ENCODE results near the gene PLXNA4. TPM values are rescaled to one million over a fixed set of nuclear protein-coding genes. Genes with fewer than 3 reads are reported as not detected.

The PLXNA4 gene
- total and polyA plus RNA-seq, 4 donors, result 0.63 to 4.6 (median 2.1) TPM

GRCh38 chr7:132091706-132092105 lies 484.6 kb downstream of the PLXNA4 start:
- DNase-seq, result no peak
- Histone ChIP-seq H3K9me3 (ENCODE audit: control insufficient read depth in 4 of 4, insufficient read depth in 3 of 4, low read length in 3 of 4) (peaks cover 0 to 2% (median 0%) of the 10 kb centered on the region in 4 donors), H3K36me3 (ENCODE audit: control insufficient read depth in 4 of 4, insufficient read depth in 4 of 4, low read length in 4 of 4) (no peaks in the 10 kb centered on the region), H3K27me3 (ENCODE audit: control insufficient read depth in 3 of 3, insufficient read depth in 3 of 3, low read length in 2 of 3) (peaks cover 0 to 9% (median 5%) of the 10 kb centered on the region in 3 donors), H3K9ac (ENCODE audit: insufficient read depth in 1 of 2, low read length in 2 of 2) (no peak overlapping the region), H3K4me3 (no peak overlapping the region), H3K27ac (ENCODE audit: low read depth in 1 of 2, low read length in 1 of 2) (no peak overlapping the region), H3K4me1 (ENCODE audit: control insufficient read depth in 5 of 5, insufficient read depth in 5 of 5, low read length in 5 of 5) (no peaks in the 10 kb centered on the region)
- no peak for TF ChIP-seq CTCF (IDR thresholded peaks at IDR 0.05; ENCODE audit: control extremely low read depth, extremely low read depth)
- ATAC-seq (ENCODE audit: insufficient read depth, low FRiP score), result no peak
- WGBS, 2 donors, result 66 to 75% methylated on average over 1 of the region's 1 CpG

- Histone ChIP-seq H3K27me3 (ENCODE audit: control insufficient read depth in 3 of 3, insufficient read depth in 3 of 3, low read length in 2 of 3) (peaks cover 0 to 9% (median 5%) of the 10 kb centered on the region in 3 donors), H3K36me3 (ENCODE audit: control insufficient read depth in 4 of 4, insufficient read depth in 4 of 4, low read length in 4 of 4) (no peaks in the 10 kb centered on the region), H3K27ac (ENCODE audit: low read depth in 1 of 2, low read length in 1 of 2) (no peak overlapping the region), H3K9ac (ENCODE audit: insufficient read depth in 1 of 2, low read length in 2 of 2) (no peak overlapping the region), H3K9me3 (ENCODE audit: control insufficient read depth in 4 of 4, insufficient read depth in 3 of 4, low read length in 3 of 4) (peaks cover 0 to 2% (median 0%) of the 10 kb centered on the region in 4 donors), H3K4me1 (ENCODE audit: control insufficient read depth in 5 of 5, insufficient read depth in 5 of 5, low read length in 5 of 5) (no peaks in the 10 kb centered on the region), H3K4me3 (no peak overlapping the region)
- no peak for DNase-seq
- 71 to 78% methylated on average over 4 of the region's 4 CpGs for WGBS, 2 donors
- no peak for ATAC-seq (ENCODE audit: insufficient read depth, low FRiP score)
- no peak for TF ChIP-seq CTCF (IDR thresholded peaks at IDR 0.05; ENCODE audit: control extremely low read depth, extremely low read depth)
These were observed 485.8 kb downstream of the PLXNA4 start for GRCh38 chr7:132090444-132090843.

GRCh38 chr7:132089356-132089755 lies 486.9 kb downstream of the PLXNA4 start:
- Histone ChIP-seq H3K9me3 (ENCODE audit: control insufficient read depth in 4 of 4, insufficient read depth in 3 of 4, low read length in 3 of 4) (peaks cover 0 to 2% (median 0%) of the 10 kb centered on the region in 4 donors), H3K27ac (ENCODE audit: low read depth in 1 of 2, low read length in 1 of 2) (no peak overlapping the region), H3K4me3 (no peak overlapping the region), H3K36me3 (ENCODE audit: control insufficient read depth in 4 of 4, insufficient read depth in 4 of 4, low read length in 4 of 4) (no peaks in the 10 kb centered on the region), H3K4me1 (ENCODE audit: control insufficient read depth in 5 of 5, insufficient read depth in 5 of 5, low read length in 5 of 5) (no peaks in the 10 kb centered on the region), H3K27me3 (ENCODE audit: control insufficient read depth in 3 of 3, insufficient read depth in 3 of 3, low read length in 2 of 3) (peaks cover 0 to 7% (median 5%) of the 10 kb centered on the region in 3 donors), H3K9ac (ENCODE audit: insufficient read depth in 1 of 2, low read length in 2 of 2) (no peak overlapping the region)
- DNase-seq (no peak), ATAC-seq (ENCODE audit: insufficient read depth, low FRiP score) (no peak)
- no peak for TF ChIP-seq CTCF (IDR thresholded peaks at IDR 0.05; ENCODE audit: control extremely low read depth, extremely low read depth)
- WGBS, 2 donors, result 88 to 91% methylated on average over 3 of the region's 3 CpGs

- no peak for DNase-seq
- H3K4me1 ChIP-seq (ENCODE audit: control insufficient read depth in 5 of 5, insufficient read depth in 5 of 5, low read length in 5 of 5), result no peaks in the 10 kb centered on the region
- peaks cover 0 to 2% (median 0%) of the 10 kb centered on the region in 4 donors for H3K9me3 ChIP-seq (ENCODE audit: control insufficient read depth in 4 of 4, insufficient read depth in 3 of 4, low read length in 3 of 4)
- WGBS, 2 donors, result 87 to 94% methylated on average over 2 of the region's 2 CpGs
- no peaks in the 10 kb centered on the region for H3K36me3 ChIP-seq (ENCODE audit: control insufficient read depth in 4 of 4, insufficient read depth in 4 of 4, low read length in 4 of 4)
- no peak overlapping the region for H3K4me3 ChIP-seq
- no peak for TF ChIP-seq CTCF (IDR thresholded peaks at IDR 0.05; ENCODE audit: control extremely low read depth, extremely low read depth)
- ATAC-seq (ENCODE audit: insufficient read depth, low FRiP score), result no peak
- no peak overlapping the region for H3K9ac ChIP-seq (ENCODE audit: insufficient read depth in 1 of 2, low read length in 2 of 2)
- H3K27me3 ChIP-seq (ENCODE audit: control insufficient read depth in 3 of 3, insufficient read depth in 3 of 3, low read length in 2 of 3), result peaks cover 0 to 5% (median 0%) of the 10 kb centered on the region in 3 donors
- no peak overlapping the region for H3K27ac ChIP-seq (ENCODE audit: low read depth in 1 of 2, low read length in 1 of 2)
These were observed 488.8 kb downstream of the PLXNA4 start for GRCh38 chr7:132087421-132087820.
